CD8-positive, alpha-beta memory T cell (primary cell): ENCODE measurements around the gene SERTAD3. TPM values are rescaled to one million over a fixed set of nuclear protein-coding genes. Genes with fewer than 3 reads are reported as not detected.
A peak's percentile ranks its signal among the peaks of the same experiment; 100 is the strongest.
"Not testable (repeated sequence)": the region's sequence is repeated elsewhere in the genome, so short reads cannot be mapped to it uniquely, and the experiment has no call there.

Source experiments
- CTCF ChIA-PET: fragments of 350-600 bp; sonication (Branson Sonifier 250); formaldehyde crosslinking; loops from one replicate; lab custom pipeline; 2021; ENCODE audit warnings: antibody characterized with exemption; lab: Charles Lee
- POLR2A ChIA-PET: fragments of 350-600 bp; sonication (Branson Sonifier 250); formaldehyde crosslinking; loops from one replicate; lab custom pipeline; 2021; ENCODE audit warnings: antibody characterized with exemption; lab: Charles Lee
- DNase-seq, 5 donors: peaks; one replicate each; pipeline versions ENCODE4 v3.0.0 to v3.0.0-alpha.2; 2020 to 2022; ENCODE audit warnings: mixed read lengths in 1 of 5
- H3K27ac ChIP-seq: one replicate; pipeline ENCODE4 v1.7.0; 2013; ENCODE audit warnings: low read depth, mild to moderate bottlenecking, low read length, moderate library complexity
- H3K27me3 ChIP-seq: 2 replicates; pipeline ENCODE4 v1.7.0; 2013; ENCODE audit warnings: low read length, mild to moderate bottlenecking; ENCODE audit not compliant: insufficient read depth, poor library complexity, severe bottlenecking
- H3K36me3 ChIP-seq: 2 replicates; pipeline ENCODE4 v1.7.0; 2013; ENCODE audit warnings: mild to moderate bottlenecking, low read length, moderate library complexity; ENCODE audit not compliant: insufficient read depth
- H3K4me1 ChIP-seq: 2 replicates; pipeline ENCODE4 v1.7.0; 2013; ENCODE audit warnings: mild to moderate bottlenecking, low read length, moderate library complexity; ENCODE audit not compliant: insufficient read depth
- H3K4me3 ChIP-seq: 2 replicates; pipeline ENCODE4 v1.7.0; 2013; ENCODE audit warnings: mild to moderate bottlenecking, low read length
- H3K9me3 ChIP-seq: 2 replicates; pipeline ENCODE4 v1.7.0; 2013; ENCODE audit warnings: mild to moderate bottlenecking, low read length
- H3K27ac Mint-ChIP-seq, 8 donors: one replicate each; pipeline ENCODE4 v1.8.0; 2020 to 2021; ENCODE audit warnings: mixed read lengths in 8 of 8, mild to moderate bottlenecking in 6 of 8, inconsistent platforms in 3 of 8, moderate library complexity in 3 of 8
- H3K27me3 Mint-ChIP-seq, 2 donors: one replicate each; pipeline ENCODE4 v1.8.0; 2020 to 2021; ENCODE audit warnings: mixed read lengths in 2 of 2, mild to moderate bottlenecking in 1 of 2, moderate library complexity in 1 of 2
- H3K36me3 Mint-ChIP-seq, 3 donors: one replicate each; pipeline ENCODE4 v1.8.0; 2020 to 2021; ENCODE audit warnings: mixed read lengths in 3 of 3, inconsistent platforms in 1 of 3, mild to moderate bottlenecking in 1 of 3
- H3K4me1 Mint-ChIP-seq, 3 donors: one replicate each; pipeline ENCODE4 v1.8.0; 2020 to 2021; ENCODE audit warnings: mixed read lengths in 3 of 3, inconsistent platforms in 1 of 3, mild to moderate bottlenecking in 1 of 3
- H3K4me3 Mint-ChIP-seq, 7 donors: one replicate each; pipeline ENCODE4 v1.8.0; 2020 to 2021; ENCODE audit warnings: mixed read lengths in 7 of 7, mild to moderate bottlenecking in 6 of 7, moderate library complexity in 4 of 7, inconsistent platforms in 2 of 7
- H3K9me3 Mint-ChIP-seq, 5 donors: one replicate each; pipeline ENCODE4 v1.8.0; 2020 to 2022; ENCODE audit warnings: mixed read lengths in 5 of 5, mild to moderate bottlenecking in 3 of 5, moderate library complexity in 2 of 5, inconsistent platforms in 1 of 5
- polyA plus RNA-seq: library from polyadenylated mRNA; unstranded; fragments of 300-500 nt; fragmentation: Illumina TruSeq; gene quantifications from one replicate; pipeline ENCODE4 v1.2.3, GENCODE V29; 2021
- total RNA-seq, 2 experiments: library from RNA; stranded (reverse); gene quantifications; one replicate each; pipeline ENCODE4 v1.2.3, GENCODE V29; 2021

SERTAD3 gene
- total and polyA plus RNA-seq, 3 experiments from 2014 or later = 7.0 to 9.5 (median 8.5) TPM

DNA sequence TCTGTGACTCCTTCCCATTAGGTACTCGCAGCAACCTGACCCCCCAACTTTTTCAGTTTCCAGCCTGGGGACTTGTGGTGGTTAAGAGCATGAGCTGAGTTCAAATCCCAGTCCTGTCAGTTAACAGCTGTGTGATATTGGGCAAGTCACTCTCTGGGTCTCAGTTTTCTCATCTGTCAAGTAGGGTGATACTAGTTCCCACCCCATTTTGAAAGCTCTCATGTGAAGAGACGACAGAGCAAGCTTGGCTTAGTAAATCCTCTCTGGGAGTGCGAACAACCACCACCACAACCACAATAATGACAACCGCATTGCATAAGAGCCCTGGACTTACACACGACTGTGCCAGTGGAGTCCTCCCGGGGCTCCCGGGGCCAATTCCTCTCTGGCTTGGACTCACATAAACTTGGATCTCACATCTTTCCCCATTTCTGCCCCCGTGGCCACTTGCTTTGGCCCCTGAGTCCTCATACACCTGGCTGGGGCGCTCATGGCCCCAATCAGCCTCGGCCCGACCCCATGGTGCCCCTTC, 21.0 kb upstream of the SERTAD3 start:
- H3K9me3 Mint-ChIP-seq = no peaks in the 10 kb centered on the region

DNA sequence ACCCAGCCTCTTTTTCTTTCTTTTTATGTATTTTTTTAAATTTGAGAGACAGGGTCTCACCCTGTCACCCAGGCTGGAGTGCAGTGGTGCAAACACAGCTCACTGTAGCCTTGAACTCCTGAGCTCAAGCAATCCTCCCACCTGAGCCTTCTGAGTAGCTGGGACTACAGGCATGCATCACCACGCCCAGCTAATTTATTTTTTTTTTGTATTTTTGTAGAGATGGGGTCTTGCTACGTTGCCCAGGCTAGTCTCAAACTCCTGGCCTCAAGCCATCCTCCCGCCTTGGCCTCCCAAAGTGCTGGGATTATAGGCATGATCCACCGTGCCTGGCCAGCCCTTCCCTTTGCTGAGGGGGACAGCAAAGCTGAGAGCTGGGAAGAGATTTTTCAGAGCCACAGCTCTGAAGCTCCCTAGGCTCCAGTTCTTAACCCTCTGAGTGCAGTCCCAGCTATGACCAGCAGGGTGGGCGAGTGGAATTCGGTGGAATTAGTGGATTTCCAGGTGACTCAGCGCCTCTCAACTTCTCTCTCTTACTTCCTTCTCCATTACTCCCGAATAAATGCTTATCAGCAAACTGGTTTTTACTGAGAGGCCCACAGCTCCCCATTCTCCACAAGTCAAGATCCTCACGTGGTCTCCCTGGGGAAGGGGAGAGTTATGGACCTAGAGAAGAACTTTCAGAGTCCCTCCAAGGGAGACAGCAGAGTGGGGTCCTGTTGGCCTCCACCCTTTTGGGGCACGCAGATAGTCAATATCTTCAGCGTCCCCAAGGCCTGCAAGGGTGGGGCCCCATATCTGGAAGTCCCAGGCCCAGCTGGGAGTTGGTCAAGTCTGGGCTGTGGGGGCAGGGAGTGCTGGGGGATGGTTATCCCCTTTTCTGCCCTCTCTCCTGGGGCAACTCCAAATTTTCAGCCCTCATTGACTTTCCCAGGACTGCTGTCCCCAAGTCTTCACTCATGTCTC, 20.2 kb upstream of the SERTAD3 start:
- H3K27me3 Mint-ChIP-seq = peaks cover 9 to 16% of the 10 kb centered on the region in 2 donors
- ChIA-PET CTCF (interaction anchor here (0.6 to 4.4 kb wide), 26 partner anchors 9 to 324 kb away, joined by 3 to 46 read pairs (median 4); partner anchors contain the start of gene SERTAD1), POLR2A (interaction anchor here (1.1 to 3.8 kb wide), 4 partner anchors 22 to 116 kb away, joined by 3 to 27 read pairs (median 6); partner anchors contain the start of genes C19orf47, PLD3 and SERTAD3)
- H3K27ac Mint-ChIP-seq = peak overlapping the region in 7 of 8 donors; percentile 74 to 99 (median 96)
- Histone ChIP-seq H3K36me3 (no peaks in the 10 kb centered on the region), H3K27ac (peak overlapping the region; percentile 87), H3K4me1 (peaks cover 22% of the 10 kb centered on the region), H3K4me3 (peak overlapping the region; percentile 84), H3K9me3 (no peaks in the 10 kb centered on the region), H3K27me3 (peaks cover 3% of the 10 kb centered on the region)
- peaks cover 0 to 4% (median 1%) of the 10 kb centered on the region in 3 donors for H3K36me3 Mint-ChIP-seq
- peak; percentile 41 to 76 (median 58) for DNase-seq
- peaks cover 23 to 32% (median 25%) of the 10 kb centered on the region in 3 donors for H3K4me1 Mint-ChIP-seq
- H3K4me3 Mint-ChIP-seq = peak overlapping the region in 6 of 7 donors; percentile 82 to 94 (median 87)
- H3K9me3 Mint-ChIP-seq = no peaks in the 10 kb centered on the region

More for the DNA sequence above, 21.0 kb upstream of the SERTAD3 start:
- peaks cover 0 to 4% (median 1%) of the 10 kb centered on the region in 3 donors for H3K36me3 Mint-ChIP-seq
- H3K9me3 ChIP-seq = no peaks in the 10 kb centered on the region
- H3K4me1 ChIP-seq = peaks cover 22% of the 10 kb centered on the region
- H3K4me3 Mint-ChIP-seq = peak overlapping the region; percentile 69 to 94 (median 86)
- peaks cover 9 to 16% of the 10 kb centered on the region in 2 donors for H3K27me3 Mint-ChIP-seq
- peaks cover 23 to 32% (median 25%) of the 10 kb centered on the region in 3 donors for H3K4me1 Mint-ChIP-seq
- peak in 4 of 5 donors; percentile 14 to 64 (median 48) for DNase-seq
- H3K27ac ChIP-seq = peak overlapping the region; percentile 87
- H3K36me3 ChIP-seq = no peaks in the 10 kb centered on the region
- peak overlapping the region; percentile 61 to 99 (median 96) for H3K27ac Mint-ChIP-seq
- H3K27me3 ChIP-seq = peaks cover 3% of the 10 kb centered on the region
- CTCF ChIA-PET = interaction anchor here (0.9 to 4.4 kb wide), 22 partner anchors 9 to 679 kb away, joined by 3 to 46 read pairs (median 4); no protein-coding TSS in a partner anchor
- peak overlapping the region; percentile 84 for H3K4me3 ChIP-seq
- POLR2A ChIA-PET = interaction anchor here (0.5 to 3.8 kb wide), 9 partner anchors 22 to 198 kb away, joined by 3 to 27 read pairs (median 6); partner anchors contain the start of genes C19orf47, PLD3, SERTAD1 and SERTAD3

GRCh38 chr19:40463587-40464037, 19.5 kb upstream of the SERTAD3 start:
- H3K9me3 Mint-ChIP-seq, H3K4me3 Mint-ChIP-seq, H3K36me3 ChIP-seq, H3K9me3 ChIP-seq, H3K4me3 ChIP-seq, H3K27ac Mint-ChIP-seq, DNase-seq, H3K36me3 Mint-ChIP-seq, H3K27me3 ChIP-seq: not testable (repeated sequence)
- H3K4me1 ChIP-seq = peaks cover 22% of the 10 kb centered on the region
- peaks cover 9 to 16% of the 10 kb centered on the region in 2 donors for H3K27me3 Mint-ChIP-seq
- CTCF ChIA-PET = interaction anchor here (0.6 to 4.4 kb wide), 19 partner anchors 8 to 317 kb away, joined by 3 to 46 read pairs (median 4); partner anchors contain the start of gene SERTAD1
- H3K27ac ChIP-seq = peak overlapping the region; percentile 87
- peaks cover 23 to 32% (median 25%) of the 10 kb centered on the region in 3 donors for H3K4me1 Mint-ChIP-seq
- POLR2A ChIA-PET = interaction anchor here (0.7 to 2.4 kb wide), 2 partner anchors 61 to 115 kb away, joined by 3 to 6 read pairs; partner anchors contain the start of genes C19orf47 and PLD3

DNA sequence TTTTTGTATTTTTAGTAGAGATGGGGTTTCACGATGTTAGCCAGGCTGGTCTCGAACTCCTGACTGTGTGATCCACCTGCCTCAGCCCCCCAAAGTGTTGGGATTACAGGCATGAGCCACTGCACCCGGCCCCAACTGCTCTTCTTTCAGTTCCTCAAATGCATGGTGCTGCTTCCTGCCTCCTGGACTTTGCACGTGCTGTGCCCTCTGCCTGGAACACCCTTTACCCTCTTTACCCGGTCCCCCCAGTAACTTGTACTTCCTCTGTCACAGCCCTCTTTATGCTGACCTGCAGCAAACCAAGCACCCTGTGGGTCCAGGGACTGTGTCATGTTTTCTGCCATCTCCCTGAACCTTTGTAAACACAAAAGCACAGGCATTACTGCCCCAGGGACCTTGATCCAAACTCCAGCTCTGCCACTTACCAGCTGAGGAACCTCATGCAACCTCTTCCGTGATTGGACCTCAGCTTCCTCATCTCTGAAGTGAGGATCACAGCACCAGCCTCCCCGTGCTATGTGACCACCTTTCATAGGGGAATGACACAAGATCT, 17.6 kb upstream of the SERTAD3 start:
- Mint-ChIP-seq H3K9me3 (no peaks in the 10 kb centered on the region), H3K27ac (peak overlapping the region in 1 of 8 donors; percentile 64), H3K4me1 (peaks cover 22 to 25% (median 25%) of the 10 kb centered on the region in 3 donors), H3K4me3 (no peak overlapping the region), H3K36me3 (peaks cover 0 to 4% (median 3%) of the 10 kb centered on the region in 3 donors), H3K27me3 (peaks cover 6% of the 10 kb centered on the region in 2 donors)
- Histone ChIP-seq H3K36me3 (no peaks in the 10 kb centered on the region), H3K4me3 (no peak overlapping the region), H3K27me3 (no peaks in the 10 kb centered on the region), H3K27ac (no peak overlapping the region), H3K4me1 (peaks cover 22% of the 10 kb centered on the region), H3K9me3 (no peaks in the 10 kb centered on the region)
- no peak for DNase-seq
- ChIA-PET POLR2A (no interaction called here), CTCF (interaction anchor here (1.6 kb wide), 1 partner anchor 173 kb away, joined by 3 read pairs; no protein-coding TSS in a partner anchor)

DNA sequence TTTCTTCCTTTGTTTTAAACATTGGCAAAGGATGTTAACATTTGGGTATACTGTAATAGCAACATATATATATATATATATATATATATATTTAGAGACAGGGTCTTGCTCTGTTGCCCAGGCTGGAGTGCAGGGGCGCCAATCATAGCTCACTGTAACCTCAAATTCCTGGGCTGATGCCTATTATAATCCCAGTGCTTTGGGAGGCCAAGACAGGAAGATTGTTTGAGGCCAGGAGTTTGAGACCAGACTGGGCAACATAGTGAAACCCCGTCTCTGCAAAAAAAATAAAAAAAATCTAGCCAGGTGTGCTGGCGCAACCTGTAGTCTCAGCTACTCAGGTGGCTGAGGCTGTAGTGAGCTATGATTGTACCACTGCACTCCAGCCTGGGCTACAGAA, 16.1 kb upstream of the SERTAD3 start:
- ChIA-PET POLR2A (no interaction called here), CTCF (interaction anchor here (0.8 kb wide), 1 partner anchor 40 kb away, joined by 3 read pairs; no protein-coding TSS in a partner anchor)
- no peak overlapping the region for H3K27ac Mint-ChIP-seq

DNA sequence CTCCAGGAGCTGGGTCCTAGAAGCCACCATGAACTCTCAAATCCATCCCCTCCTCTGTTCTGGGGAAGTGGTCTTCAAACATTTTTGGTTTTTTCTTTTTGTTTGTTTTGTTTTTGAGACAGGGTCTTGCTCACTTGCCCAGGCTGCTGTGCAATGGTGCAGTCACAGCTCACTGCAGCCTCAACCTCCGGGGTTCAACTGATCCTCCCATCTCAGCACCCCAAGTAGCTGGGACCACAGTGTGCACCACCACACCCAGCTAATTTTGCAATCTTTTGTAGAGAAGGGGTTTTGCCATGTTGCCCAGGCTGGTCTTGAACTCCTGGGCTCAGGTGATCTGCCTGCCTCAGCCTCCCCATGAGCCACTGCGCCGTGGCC, 14.5 kb upstream of the SERTAD3 start:
- Mint-ChIP-seq H3K4me3 (no peak overlapping the region), H3K36me3 (peaks cover 0 to 4% (median 0%) of the 10 kb centered on the region in 3 donors), H3K9me3 (no peaks in the 10 kb centered on the region), H3K27ac (no peak overlapping the region), H3K4me1 (peaks cover 0 to 2% (median 0%) of the 10 kb centered on the region in 3 donors), H3K27me3 (no peaks in the 10 kb centered on the region)
- POLR2A ChIA-PET = no interaction called here
- no peak overlapping the region for H3K4me3 ChIP-seq
- H3K36me3 ChIP-seq = no peaks in the 10 kb centered on the region
- H3K27me3 ChIP-seq = no peaks in the 10 kb centered on the region
- DNase-seq = no peak
- no peak overlapping the region for H3K27ac ChIP-seq
- H3K9me3 ChIP-seq = no peaks in the 10 kb centered on the region
- CTCF ChIA-PET = no interaction called here
- no peaks in the 10 kb centered on the region for H3K4me1 ChIP-seq

More for the DNA sequence above, 16.1 kb upstream of the SERTAD3 start:
- Histone ChIP-seq H3K27me3 (no peaks in the 10 kb centered on the region), H3K4me3 (no peak overlapping the region), H3K27ac (no peak overlapping the region), H3K4me1 (peaks cover 10% of the 10 kb centered on the region), H3K36me3 (no peaks in the 10 kb centered on the region), H3K9me3 (no peaks in the 10 kb centered on the region)
- DNase-seq = no peak
- peaks cover 0 to 3% (median 0%) of the 10 kb centered on the region in 3 donors for H3K36me3 Mint-ChIP-seq
- H3K27me3 Mint-ChIP-seq = no peaks in the 10 kb centered on the region
- no peaks in the 10 kb centered on the region for H3K9me3 Mint-ChIP-seq
- peaks cover 9 to 10% (median 10%) of the 10 kb centered on the region in 3 donors for H3K4me1 Mint-ChIP-seq
- no peak overlapping the region for H3K4me3 Mint-ChIP-seq

GRCh38 chr19:40457953-40458596, 13.9 kb upstream of the SERTAD3 start:
- H3K27ac Mint-ChIP-seq = no peak overlapping the region

More at GRCh38 chr19:40457953-40458596, 13.9 kb upstream of the SERTAD3 start:
- ChIA-PET POLR2A (no interaction called here), CTCF (interaction anchor here (1.0 kb wide), 1 partner anchor 10 kb away, joined by 4 read pairs; no protein-coding TSS in a partner anchor)
- H3K9me3 ChIP-seq = no peaks in the 10 kb centered on the region
- no peak overlapping the region for H3K27ac ChIP-seq
- H3K4me3 Mint-ChIP-seq = no peak overlapping the region
- no peaks in the 10 kb centered on the region for H3K4me1 ChIP-seq
- DNase-seq = no peak
- H3K36me3 Mint-ChIP-seq = peaks cover 0 to 4% (median 0%) of the 10 kb centered on the region in 3 donors
- no peaks in the 10 kb centered on the region for H3K9me3 Mint-ChIP-seq
- no peaks in the 10 kb centered on the region for H3K27me3 Mint-ChIP-seq
- no peak overlapping the region for H3K4me3 ChIP-seq
- H3K4me1 Mint-ChIP-seq = peaks cover 0 to 2% (median 0%) of the 10 kb centered on the region in 3 donors
- H3K36me3 ChIP-seq = no peaks in the 10 kb centered on the region
- no peaks in the 10 kb centered on the region for H3K27me3 ChIP-seq
